ENCODE results near the gene LYPD6. TPM values are rescaled to one million over a fixed set of nuclear protein-coding genes. Genes with fewer than 3 reads are reported as not detected.

Gene LYPD6
- total and polyA plus RNA-seq, 4 donors: 0.15 to 0.42 (median 0.23) TPM

DNA sequence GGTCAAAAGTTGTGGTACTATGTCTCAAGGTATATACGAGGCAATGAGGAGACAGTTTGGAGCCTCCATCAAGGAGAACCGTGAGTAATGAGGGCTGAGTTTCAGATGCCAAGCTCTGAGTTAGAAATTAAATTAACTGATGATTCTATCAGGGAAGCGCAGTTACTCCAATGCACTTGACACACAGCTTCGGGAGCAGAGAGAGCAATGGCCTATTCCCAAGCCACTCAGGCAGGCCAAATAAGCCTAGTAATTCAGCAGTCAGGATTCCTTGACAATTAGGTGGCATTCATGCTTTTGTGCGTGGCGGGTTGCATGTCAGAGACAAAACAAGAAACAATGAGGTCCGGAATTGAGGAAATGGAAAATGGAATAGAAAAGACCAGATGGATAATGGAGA lies 134.0 kb downstream of the LYPD6 start (continued):
- TF ChIP-seq, protein P1, sequence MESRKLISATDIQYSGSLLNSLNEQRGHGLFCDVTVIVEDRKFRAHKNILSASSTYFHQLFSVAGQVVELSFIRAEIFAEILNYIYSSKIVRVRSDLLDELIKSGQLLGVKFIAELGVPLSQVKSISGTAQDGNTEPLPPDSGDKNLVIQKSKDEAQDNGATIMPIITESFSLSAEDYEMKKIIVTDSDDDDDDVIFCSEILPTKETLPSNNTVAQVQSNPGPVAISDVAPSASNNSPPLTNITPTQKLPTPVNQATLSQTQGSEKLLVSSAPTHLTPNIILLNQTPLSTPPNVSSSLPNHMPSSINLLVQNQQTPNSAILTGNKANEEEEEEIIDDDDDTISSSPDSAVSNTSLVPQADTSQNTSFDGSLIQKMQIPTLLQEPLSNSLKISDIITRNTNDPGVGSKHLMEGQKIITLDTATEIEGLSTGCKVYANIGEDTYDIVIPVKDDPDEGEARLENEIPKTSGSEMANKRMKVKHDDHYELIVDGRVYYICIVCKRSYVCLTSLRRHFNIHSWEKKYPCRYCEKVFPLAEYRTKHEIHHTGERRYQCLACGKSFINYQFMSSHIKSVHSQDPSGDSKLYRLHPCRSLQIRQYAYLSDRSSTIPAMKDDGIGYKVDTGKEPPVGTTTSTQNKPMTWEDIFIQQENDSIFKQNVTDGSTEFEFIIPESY (IDR thresholded peaks at IDR 0.05): no peak
- TF ChIP-seq, protein P2, sequence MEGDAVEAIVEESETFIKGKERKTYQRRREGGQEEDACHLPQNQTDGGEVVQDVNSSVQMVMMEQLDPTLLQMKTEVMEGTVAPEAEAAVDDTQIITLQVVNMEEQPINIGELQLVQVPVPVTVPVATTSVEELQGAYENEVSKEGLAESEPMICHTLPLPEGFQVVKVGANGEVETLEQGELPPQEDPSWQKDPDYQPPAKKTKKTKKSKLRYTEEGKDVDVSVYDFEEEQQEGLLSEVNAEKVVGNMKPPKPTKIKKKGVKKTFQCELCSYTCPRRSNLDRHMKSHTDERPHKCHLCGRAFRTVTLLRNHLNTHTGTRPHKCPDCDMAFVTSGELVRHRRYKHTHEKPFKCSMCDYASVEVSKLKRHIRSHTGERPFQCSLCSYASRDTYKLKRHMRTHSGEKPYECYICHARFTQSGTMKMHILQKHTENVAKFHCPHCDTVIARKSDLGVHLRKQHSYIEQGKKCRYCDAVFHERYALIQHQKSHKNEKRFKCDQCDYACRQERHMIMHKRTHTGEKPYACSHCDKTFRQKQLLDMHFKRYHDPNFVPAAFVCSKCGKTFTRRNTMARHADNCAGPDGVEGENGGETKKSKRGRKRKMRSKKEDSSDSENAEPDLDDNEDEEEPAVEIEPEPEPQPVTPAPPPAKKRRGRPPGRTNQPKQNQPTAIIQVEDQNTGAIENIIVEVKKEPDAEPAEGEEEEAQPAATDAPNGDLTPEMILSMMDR (IDR thresholded peaks at IDR 0.05; ENCODE audit: low read depth, low read length, missing input control): no peak
- TF ChIP-seq HNF4A (conservative IDR thresholded peaks at IDR 0.05) (no peak), JUND (IDR thresholded peaks at IDR 0.05) (no peak)
- TF ChIP-seq, protein P3, sequence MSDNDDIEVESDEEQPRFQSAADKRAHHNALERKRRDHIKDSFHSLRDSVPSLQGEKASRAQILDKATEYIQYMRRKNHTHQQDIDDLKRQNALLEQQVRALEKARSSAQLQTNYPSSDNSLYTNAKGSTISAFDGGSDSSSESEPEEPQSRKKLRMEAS (IDR thresholded peaks at IDR 0.05): no peak

DNA sequence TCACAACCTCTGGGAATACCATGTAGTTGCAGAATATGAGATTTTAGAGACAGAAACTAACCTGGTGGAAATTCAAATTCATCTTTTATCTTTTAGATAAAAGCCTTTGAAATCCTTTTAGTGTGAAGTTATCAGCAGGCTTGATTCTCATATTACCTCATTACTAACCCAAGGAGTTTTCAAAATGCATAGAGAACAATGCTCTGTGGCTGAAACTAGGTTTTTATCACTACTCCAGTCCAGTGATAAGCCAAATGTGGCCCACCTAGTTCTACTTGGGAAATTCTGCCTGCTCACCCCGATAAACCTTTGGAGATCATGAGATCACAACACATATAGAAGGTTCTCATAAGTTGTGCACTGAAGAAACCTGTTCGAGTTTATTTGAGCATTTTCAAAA lies 135.5 kb downstream of the LYPD6 start:
- Histone ChIP-seq H3K27ac (ENCODE audit: low read depth in 1 of 2, low read length in 2 of 2) (no peak overlapping the region), H3K4me3 (ENCODE audit: low read depth in 1 of 3, low read length in 3 of 3) (no peak overlapping the region), H3K9ac (ENCODE audit: low read depth in 1 of 2, low read length in 2 of 2) (no peak overlapping the region), H3K4me1 (ENCODE audit: control insufficient read depth in 4 of 4, insufficient read depth in 4 of 4, low read length in 3 of 4) (no peaks in the 10 kb centered on the region), H3K27me3 (ENCODE audit: control insufficient read depth in 4 of 4, insufficient read depth in 4 of 4, low read length in 3 of 4) (no peaks in the 10 kb centered on the region), H3K9me3 (ENCODE audit: control insufficient read depth in 4 of 4, low read length in 3 of 4) (peaks cover 0 to 5% (median 4%) of the 10 kb centered on the region in 4 donors), H3K36me3 (ENCODE audit: control insufficient read depth in 4 of 4, insufficient read depth in 3 of 4, low read depth in 1 of 4, low read length in 3 of 4) (no peaks in the 10 kb centered on the region)
- DNase-seq (ENCODE audit: low spot score): no peak
- whole genome bisulfite sequencing: 75% methylated on average over 2 of the region's 2 CpGs
- TF ChIP-seq EGR1 (IDR thresholded peaks at IDR 0.05; ENCODE audit: low read depth in 2 of 2): no peak
- TF ChIP-seq NR2F2 (IDR thresholded peaks at IDR 0.05): no peak
- TF ChIP-seq, protein P4, sequence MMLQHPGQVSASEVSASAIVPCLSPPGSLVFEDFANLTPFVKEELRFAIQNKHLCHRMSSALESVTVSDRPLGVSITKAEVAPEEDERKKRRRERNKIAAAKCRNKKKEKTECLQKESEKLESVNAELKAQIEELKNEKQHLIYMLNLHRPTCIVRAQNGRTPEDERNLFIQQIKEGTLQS (IDR thresholded peaks at IDR 0.05): no peak

DNA sequence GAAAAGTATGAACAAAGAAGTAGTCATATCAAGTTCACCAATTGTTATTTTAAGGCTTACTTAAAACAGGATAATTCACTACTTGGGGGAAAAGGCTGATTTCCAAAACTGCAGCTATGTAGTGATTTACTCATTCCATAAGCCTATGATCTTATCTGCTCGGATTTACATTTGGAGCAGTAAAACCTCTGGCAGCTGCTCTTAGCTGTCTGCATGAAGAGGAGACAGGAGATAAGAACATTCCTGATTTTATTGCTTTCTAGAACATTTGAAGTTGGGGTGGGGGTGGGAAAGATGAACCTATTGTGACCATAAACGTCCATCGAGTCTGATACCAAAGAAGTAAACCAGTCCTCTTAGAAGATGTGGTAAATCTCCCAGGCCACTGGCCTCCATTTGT lies 136.2 kb downstream of the LYPD6 start:
- H3K27ac ChIP-seq (ENCODE audit: low read depth in 1 of 2, low read length in 2 of 2): no peak overlapping the region
- no peaks in the 10 kb centered on the region for H3K27me3 ChIP-seq (ENCODE audit: control insufficient read depth in 4 of 4, insufficient read depth in 4 of 4, low read length in 3 of 4)
- peaks cover 0 to 4% (median 3%) of the 10 kb centered on the region in 4 donors for H3K9me3 ChIP-seq (ENCODE audit: control insufficient read depth in 4 of 4, low read length in 3 of 4)
- 59% methylated on average over 3 of the region's 3 CpGs for WGBS
- no peaks in the 10 kb centered on the region for H3K4me1 ChIP-seq (ENCODE audit: control insufficient read depth in 4 of 4, insufficient read depth in 4 of 4, low read length in 3 of 4)
- H3K36me3 ChIP-seq (ENCODE audit: control insufficient read depth in 4 of 4, insufficient read depth in 3 of 4, low read depth in 1 of 4, low read length in 3 of 4): no peaks in the 10 kb centered on the region
- no peak overlapping the region for H3K9ac ChIP-seq (ENCODE audit: low read depth in 1 of 2, low read length in 2 of 2)
- no peak for DNase-seq (ENCODE audit: low spot score)
- H3K4me3 ChIP-seq (ENCODE audit: low read depth in 1 of 3, low read length in 3 of 3): no peak overlapping the region
- no peak for TF ChIP-seq RXRA (IDR thresholded peaks at IDR 0.05)
- no peak for TF ChIP-seq RAD21 (IDR thresholded peaks at IDR 0.05)
- TF ChIP-seq, protein P2 (IDR thresholded peaks at IDR 0.05; ENCODE audit: low read depth, low read length, missing input control): no peak
- TF ChIP-seq HNF4G (IDR thresholded peaks at IDR 0.05): no peak
- no peak for TF ChIP-seq FOXA2 (IDR thresholded peaks at IDR 0.05)
- no peak for TF ChIP-seq EGR1 (IDR thresholded peaks at IDR 0.05; ENCODE audit: low read depth in 2 of 2)
- TF ChIP-seq YY1 (IDR thresholded peaks at IDR 0.05): no peak
- TF ChIP-seq HNF4A (conservative IDR thresholded peaks at IDR 0.05): no peak
- no peak for TF ChIP-seq TAF1 (conservative IDR thresholded peaks at IDR 0.05)
- TF ChIP-seq, protein P5, sequence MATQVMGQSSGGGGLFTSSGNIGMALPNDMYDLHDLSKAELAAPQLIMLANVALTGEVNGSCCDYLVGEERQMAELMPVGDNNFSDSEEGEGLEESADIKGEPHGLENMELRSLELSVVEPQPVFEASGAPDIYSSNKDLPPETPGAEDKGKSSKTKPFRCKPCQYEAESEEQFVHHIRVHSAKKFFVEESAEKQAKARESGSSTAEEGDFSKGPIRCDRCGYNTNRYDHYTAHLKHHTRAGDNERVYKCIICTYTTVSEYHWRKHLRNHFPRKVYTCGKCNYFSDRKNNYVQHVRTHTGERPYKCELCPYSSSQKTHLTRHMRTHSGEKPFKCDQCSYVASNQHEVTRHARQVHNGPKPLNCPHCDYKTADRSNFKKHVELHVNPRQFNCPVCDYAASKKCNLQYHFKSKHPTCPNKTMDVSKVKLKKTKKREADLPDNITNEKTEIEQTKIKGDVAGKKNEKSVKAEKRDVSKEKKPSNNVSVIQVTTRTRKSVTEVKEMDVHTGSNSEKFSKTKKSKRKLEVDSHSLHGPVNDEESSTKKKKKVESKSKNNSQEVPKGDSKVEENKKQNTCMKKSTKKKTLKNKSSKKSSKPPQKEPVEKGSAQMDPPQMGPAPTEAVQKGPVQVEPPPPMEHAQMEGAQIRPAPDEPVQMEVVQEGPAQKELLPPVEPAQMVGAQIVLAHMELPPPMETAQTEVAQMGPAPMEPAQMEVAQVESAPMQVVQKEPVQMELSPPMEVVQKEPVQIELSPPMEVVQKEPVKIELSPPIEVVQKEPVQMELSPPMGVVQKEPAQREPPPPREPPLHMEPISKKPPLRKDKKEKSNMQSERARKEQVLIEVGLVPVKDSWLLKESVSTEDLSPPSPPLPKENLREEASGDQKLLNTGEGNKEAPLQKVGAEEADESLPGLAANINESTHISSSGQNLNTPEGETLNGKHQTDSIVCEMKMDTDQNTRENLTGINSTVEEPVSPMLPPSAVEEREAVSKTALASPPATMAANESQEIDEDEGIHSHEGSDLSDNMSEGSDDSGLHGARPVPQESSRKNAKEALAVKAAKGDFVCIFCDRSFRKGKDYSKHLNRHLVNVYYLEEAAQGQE (IDR thresholded peaks at IDR 0.05): no peak
- no peak for TF ChIP-seq JUND (IDR thresholded peaks at IDR 0.05)
- no peak for TF ChIP-seq FOXA1 (IDR thresholded peaks at IDR 0.05)
- TF ChIP-seq NR2F2 (IDR thresholded peaks at IDR 0.05): no peak
- TF ChIP-seq, protein P3 (IDR thresholded peaks at IDR 0.05): no peak
- TF ChIP-seq, protein P4 (IDR thresholded peaks at IDR 0.05): no peak
- TF ChIP-seq SP1 (IDR thresholded peaks at IDR 0.05): no peak
- TF ChIP-seq GABPA (IDR thresholded peaks at IDR 0.05 in 1 of 2, conservative IDR thresholded peaks at IDR 0.05 in 1 of 2): no peak

Data from liver (tissue), 9 donors.